Smooth muscle cell (in vitro differentiated cells): ENCODE data around the gene AMELX. TPM values are rescaled to one million over a fixed set of nuclear protein-coding genes. Genes with fewer than 3 reads are reported as not detected.

Experiments used
- DNase-seq: peaks from one replicate; lab custom pipeline; 2025; ENCODE audit not compliant: unreplicated experiment; lab: John Stamatoyannopoulos, UW
- H2AFZ ChIP-seq: fragments of 200-600 bp; sonication (generic); 2 replicates; pipeline ENCODE4 v1.6.0; 2016; ENCODE audit warnings: antibody characterized with exemption, low read depth, mild to moderate bottlenecking
- H3F3A ChIP-seq: fragments of 200-600 bp; sonication (generic); 2 replicates; pipeline ENCODE4 v1.6.0; 2017; ENCODE audit warnings: antibody characterized with exemption, low read depth
- H3K27ac ChIP-seq: fragments of 200-600 bp; sonication (generic); 2 replicates; pipeline ENCODE4 v1.5.1; 2016; ENCODE audit warnings: low read depth, mild to moderate bottlenecking
- H3K27me3 ChIP-seq: fragments of 200-600 bp; sonication (generic); 2 replicates; pipeline ENCODE4 v1.6.1; 2016; ENCODE audit warnings: low read depth, mild to moderate bottlenecking
- H3K36me3 ChIP-seq: fragments of 200-600 bp; sonication (generic); 2 replicates; pipeline ENCODE4 v1.5.1; 2016; ENCODE audit warnings: low read depth
- H3K4me1 ChIP-seq: fragments of 200-600 bp; sonication (generic); 2 replicates; pipeline ENCODE4 v1.5.1; 2016; ENCODE audit warnings: low read depth
- H3K4me2 ChIP-seq: fragments of 200-600 bp; sonication (generic); 2 replicates; pipeline ENCODE4 v1.6.0; 2016; ENCODE audit warnings: mild to moderate bottlenecking
- H3K4me3 ChIP-seq: fragments of 200-600 bp; sonication (generic); 2 replicates; pipeline ENCODE4 v1.5.1; 2016; ENCODE audit warnings: mild to moderate bottlenecking
- H3K79me2 ChIP-seq: fragments of 200-600 bp; sonication (generic); 2 replicates; pipeline ENCODE4 v1.6.0; 2016; ENCODE audit warnings: low read depth, mild to moderate bottlenecking
- H3K9ac ChIP-seq: fragments of 200-600 bp; sonication (generic); 2 replicates; pipeline ENCODE4 v1.6.0; 2016; ENCODE audit warnings: low read depth
- H3K9me3 ChIP-seq: fragments of 200-600 bp; sonication (generic); replicated peaks from 2 replicates; pipeline ENCODE4 v1.5.1; 2016; ENCODE audit warnings: low read depth
- H4K20me1 ChIP-seq: fragments of 200-600 bp; sonication (generic); 2 replicates; pipeline ENCODE4 v1.6.0; 2016; ENCODE audit warnings: low read depth
- WGBS: methylation state at CpG from one replicate; pipeline ENCODE4 v1.1.7; 2016; ENCODE audit warnings: low lambda C conversion rate; 5-methylcytosine and 5-hydroxymethylcytosine counted together
- polyA plus RNA-seq: library from polyadenylated mRNA; unstranded; fragments of >200 nt; fragmentation: Nextera tagmentation; extraction: Ambion mirVana; gene quantifications from 2 replicates; pipeline ENCODE4 v1.2.1, GENCODE V29; 2016
- total RNA-seq: library from RNA; depleted of rRNA; stranded (reverse); fragments of >200 nt; gene quantifications from 2 replicates; pipeline ENCODE4 v1.2.3, GENCODE V29; 2014
- TF ChIP-seq, protein P1 (sequence below): fragments of 200-600 bp; sonication (generic); IDR thresholded peaks from 2 replicates; pipeline ENCODE4 v1.5.1; 2017; ENCODE audit warnings: borderline replicate concordance, mild to moderate bottlenecking, antibody characterized with exemption; ENCODE audit not compliant: insufficient read depth, poor library complexity, severe bottlenecking

The AMELX gene
- total and polyA plus RNA-seq, 2 experiments from 2014 or later, result not detected

- Histone ChIP-seq H3K79me2 (no peaks in the 10 kb centered on the region), H3K9ac (no peak overlapping the region), H3K4me3 (no peak overlapping the region), H4K20me1 (no peaks in the 10 kb centered on the region), H3K27me3 (no peaks in the 10 kb centered on the region), H3K27ac (no peak overlapping the region), H2AFZ (no peak overlapping the region), H3K9me3 (no peaks in the 10 kb centered on the region), H3K4me2 (no peak overlapping the region), H3F3A (no peaks in the 10 kb centered on the region), H3K4me1 (no peaks in the 10 kb centered on the region), H3K36me3 (no peaks in the 10 kb centered on the region)
- TF ChIP-seq, protein P1, sequence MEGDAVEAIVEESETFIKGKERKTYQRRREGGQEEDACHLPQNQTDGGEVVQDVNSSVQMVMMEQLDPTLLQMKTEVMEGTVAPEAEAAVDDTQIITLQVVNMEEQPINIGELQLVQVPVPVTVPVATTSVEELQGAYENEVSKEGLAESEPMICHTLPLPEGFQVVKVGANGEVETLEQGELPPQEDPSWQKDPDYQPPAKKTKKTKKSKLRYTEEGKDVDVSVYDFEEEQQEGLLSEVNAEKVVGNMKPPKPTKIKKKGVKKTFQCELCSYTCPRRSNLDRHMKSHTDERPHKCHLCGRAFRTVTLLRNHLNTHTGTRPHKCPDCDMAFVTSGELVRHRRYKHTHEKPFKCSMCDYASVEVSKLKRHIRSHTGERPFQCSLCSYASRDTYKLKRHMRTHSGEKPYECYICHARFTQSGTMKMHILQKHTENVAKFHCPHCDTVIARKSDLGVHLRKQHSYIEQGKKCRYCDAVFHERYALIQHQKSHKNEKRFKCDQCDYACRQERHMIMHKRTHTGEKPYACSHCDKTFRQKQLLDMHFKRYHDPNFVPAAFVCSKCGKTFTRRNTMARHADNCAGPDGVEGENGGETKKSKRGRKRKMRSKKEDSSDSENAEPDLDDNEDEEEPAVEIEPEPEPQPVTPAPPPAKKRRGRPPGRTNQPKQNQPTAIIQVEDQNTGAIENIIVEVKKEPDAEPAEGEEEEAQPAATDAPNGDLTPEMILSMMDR, result no peak
- 53% methylated on average over 2 of the region's 2 CpGs for WGBS
- DNase-seq, result no peak
These were observed 41.0 kb downstream of the AMELX start for GRCh38 chrX:11334165-11334564.

DNA sequence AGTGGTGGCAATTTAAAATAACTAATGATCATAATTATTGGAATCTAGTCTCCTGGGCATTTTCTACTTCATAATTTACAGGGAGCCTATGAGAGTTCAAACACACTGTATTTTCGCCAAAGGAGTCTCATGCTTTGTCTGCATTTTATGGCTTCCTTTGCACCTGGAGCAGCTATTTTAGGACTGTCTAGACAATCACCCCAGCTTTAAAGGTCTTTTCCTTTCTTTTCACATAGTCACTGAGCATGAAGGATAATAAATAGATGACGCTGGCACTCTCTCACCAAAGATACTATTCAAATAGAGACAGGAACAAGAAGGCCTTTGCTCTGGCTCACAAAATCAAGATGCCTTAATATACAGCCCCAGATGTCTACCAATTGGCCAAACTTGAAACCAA, 43.0 kb downstream of the AMELX start:
- Histone ChIP-seq H3K9ac (no peak overlapping the region), H3F3A (no peaks in the 10 kb centered on the region), H3K36me3 (no peaks in the 10 kb centered on the region), H3K79me2 (no peaks in the 10 kb centered on the region), H3K9me3 (no peaks in the 10 kb centered on the region), H3K27me3 (no peaks in the 10 kb centered on the region), H3K4me1 (no peaks in the 10 kb centered on the region), H4K20me1 (no peaks in the 10 kb centered on the region), H3K4me3 (no peak overlapping the region), H3K4me2 (no peak overlapping the region), H2AFZ (no peak overlapping the region), H3K27ac (no peak overlapping the region)
- no peak for DNase-seq
- 78% methylated on average over 2 of the region's 2 CpGs for WGBS
- TF ChIP-seq, protein P1, result no peak

GRCh38 chrX:11337292-11338009, 44.2 kb downstream of the AMELX start:
- WGBS, result 48% methylated on average over 1 of the region's 1 CpG
- TF ChIP-seq, protein P1, result no peak
- Histone ChIP-seq H3K27me3 (no peaks in the 10 kb centered on the region), H3K4me3 (no peak overlapping the region), H3K79me2 (no peaks in the 10 kb centered on the region), H3K9me3 (no peaks in the 10 kb centered on the region), H3K4me1 (no peaks in the 10 kb centered on the region), H4K20me1 (no peaks in the 10 kb centered on the region), H3K9ac (no peak overlapping the region), H3K4me2 (no peak overlapping the region), H3K27ac (no peak overlapping the region), H3F3A (no peaks in the 10 kb centered on the region), H2AFZ (no peak overlapping the region), H3K36me3 (no peaks in the 10 kb centered on the region)
- DNase-seq, result no peak
